GM12875 (cell line): Measurements from ENCODE around the gene OR10K2.

Experiments used
- H3K4me3 ChIP-seq: one replicate; pipeline ENCODE4 v1.5.1; 2011; ENCODE audit warnings: low read depth, low read length, control low read depth
- CTCF ChIP-seq: IDR thresholded peaks from 2 replicates; pipeline ENCODE4 v1.5.1; 2011; ENCODE audit warnings: low read depth, mild to moderate bottlenecking, control low read depth, inconsistent platforms, low read length, moderate library complexity, borderline replicate concordance; ENCODE audit not compliant: insufficient read depth

The OR10K2 gene

GRCh38 chr1:158371188-158371953, 54.7 kb downstream of the OR10K2 start:
- TF ChIP-seq CTCF: no peak
- H3K4me3 ChIP-seq: no peak overlapping the region
